ENCODE results near the gene CABP7.

DNA sequence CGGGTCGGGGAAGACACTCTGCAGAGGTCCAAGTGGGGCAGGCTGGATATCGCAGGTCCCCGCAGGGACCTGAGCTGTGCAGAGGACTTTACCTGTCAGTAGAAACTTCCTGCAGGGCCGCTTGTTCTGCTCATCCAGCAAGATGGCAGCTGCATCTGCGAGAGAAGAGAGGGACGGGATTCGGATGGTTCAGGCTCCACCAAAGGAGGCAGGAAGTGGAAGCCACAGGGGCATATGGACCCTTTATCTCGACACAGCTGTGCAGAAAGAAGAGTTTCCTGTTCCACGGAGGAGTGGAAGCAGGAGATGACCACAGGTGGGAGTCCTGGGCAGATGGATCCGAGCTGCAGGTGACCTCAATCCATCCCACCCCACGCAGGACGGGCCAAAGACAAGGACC, 22.5 kb downstream of the CABP7 start:
- TF ChIP-seq, protein P1, sequence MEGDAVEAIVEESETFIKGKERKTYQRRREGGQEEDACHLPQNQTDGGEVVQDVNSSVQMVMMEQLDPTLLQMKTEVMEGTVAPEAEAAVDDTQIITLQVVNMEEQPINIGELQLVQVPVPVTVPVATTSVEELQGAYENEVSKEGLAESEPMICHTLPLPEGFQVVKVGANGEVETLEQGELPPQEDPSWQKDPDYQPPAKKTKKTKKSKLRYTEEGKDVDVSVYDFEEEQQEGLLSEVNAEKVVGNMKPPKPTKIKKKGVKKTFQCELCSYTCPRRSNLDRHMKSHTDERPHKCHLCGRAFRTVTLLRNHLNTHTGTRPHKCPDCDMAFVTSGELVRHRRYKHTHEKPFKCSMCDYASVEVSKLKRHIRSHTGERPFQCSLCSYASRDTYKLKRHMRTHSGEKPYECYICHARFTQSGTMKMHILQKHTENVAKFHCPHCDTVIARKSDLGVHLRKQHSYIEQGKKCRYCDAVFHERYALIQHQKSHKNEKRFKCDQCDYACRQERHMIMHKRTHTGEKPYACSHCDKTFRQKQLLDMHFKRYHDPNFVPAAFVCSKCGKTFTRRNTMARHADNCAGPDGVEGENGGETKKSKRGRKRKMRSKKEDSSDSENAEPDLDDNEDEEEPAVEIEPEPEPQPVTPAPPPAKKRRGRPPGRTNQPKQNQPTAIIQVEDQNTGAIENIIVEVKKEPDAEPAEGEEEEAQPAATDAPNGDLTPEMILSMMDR (optimal IDR thresholded peaks at IDR 0.05 in 1 of 3, IDR thresholded peaks at IDR 0.05 in 1 of 3, conservative IDR thresholded peaks at IDR 0.05 in 1 of 3; ENCODE audit: extremely low read depth in 1 of 3, insufficient read depth in 2 of 3, low read length in 3 of 3) = no peak
- no peak for TF ChIP-seq EZH2 (IDR thresholded peaks at IDR 0.05; ENCODE audit: low read length)
